DND-41 (cell line): ENCODE measurements around the gene NAA60.
A peak's percentile ranks its signal among the peaks of the same experiment; 100 is the strongest.

Experiments
- EZH2 ChIP-seq: IDR thresholded peaks from 3 replicates; pipeline ENCODE4 v1.6.1; 2012; ENCODE audit warnings: borderline replicate concordance, low read depth, mild to moderate bottlenecking, moderate library complexity, low read length, inconsistent platforms; ENCODE audit not compliant: severe bottlenecking
- TF ChIP-seq, protein P1 (sequence below): IDR thresholded peaks from 2 replicates; pipeline ENCODE4 v1.5.1; 2012; ENCODE audit warnings: borderline replicate concordance, low read length, moderate library complexity, mild to moderate bottlenecking; ENCODE audit not compliant: poor library complexity, severe bottlenecking; ENCODE audit errors: extremely low read depth

DNA sequence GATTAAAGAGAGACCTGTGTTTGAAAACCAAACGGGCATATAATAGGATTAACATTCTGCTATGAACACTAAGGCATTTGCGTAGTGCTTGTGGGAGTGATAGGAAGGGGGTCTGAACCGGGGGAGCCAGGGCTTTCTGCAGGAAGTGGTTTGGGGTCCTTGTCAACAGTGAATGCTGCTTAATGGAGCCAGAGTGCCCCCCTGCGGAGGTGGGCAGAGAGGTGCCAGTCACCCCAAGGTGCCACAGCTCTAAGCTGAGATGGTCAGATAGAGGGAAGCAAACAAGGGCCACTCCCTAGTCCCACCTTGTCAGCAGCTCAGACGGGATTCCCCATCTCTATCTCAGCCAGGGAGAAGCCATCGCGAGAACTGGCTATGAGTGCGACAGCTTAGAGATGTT, 17.7 kb downstream of the NAA60 start:
- TF ChIP-seq, protein P1, sequence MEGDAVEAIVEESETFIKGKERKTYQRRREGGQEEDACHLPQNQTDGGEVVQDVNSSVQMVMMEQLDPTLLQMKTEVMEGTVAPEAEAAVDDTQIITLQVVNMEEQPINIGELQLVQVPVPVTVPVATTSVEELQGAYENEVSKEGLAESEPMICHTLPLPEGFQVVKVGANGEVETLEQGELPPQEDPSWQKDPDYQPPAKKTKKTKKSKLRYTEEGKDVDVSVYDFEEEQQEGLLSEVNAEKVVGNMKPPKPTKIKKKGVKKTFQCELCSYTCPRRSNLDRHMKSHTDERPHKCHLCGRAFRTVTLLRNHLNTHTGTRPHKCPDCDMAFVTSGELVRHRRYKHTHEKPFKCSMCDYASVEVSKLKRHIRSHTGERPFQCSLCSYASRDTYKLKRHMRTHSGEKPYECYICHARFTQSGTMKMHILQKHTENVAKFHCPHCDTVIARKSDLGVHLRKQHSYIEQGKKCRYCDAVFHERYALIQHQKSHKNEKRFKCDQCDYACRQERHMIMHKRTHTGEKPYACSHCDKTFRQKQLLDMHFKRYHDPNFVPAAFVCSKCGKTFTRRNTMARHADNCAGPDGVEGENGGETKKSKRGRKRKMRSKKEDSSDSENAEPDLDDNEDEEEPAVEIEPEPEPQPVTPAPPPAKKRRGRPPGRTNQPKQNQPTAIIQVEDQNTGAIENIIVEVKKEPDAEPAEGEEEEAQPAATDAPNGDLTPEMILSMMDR, result peak; percentile 29
- no peak for TF ChIP-seq EZH2
